ENCODE data around the gene STAT5A.

STAT5A gene

DNA sequence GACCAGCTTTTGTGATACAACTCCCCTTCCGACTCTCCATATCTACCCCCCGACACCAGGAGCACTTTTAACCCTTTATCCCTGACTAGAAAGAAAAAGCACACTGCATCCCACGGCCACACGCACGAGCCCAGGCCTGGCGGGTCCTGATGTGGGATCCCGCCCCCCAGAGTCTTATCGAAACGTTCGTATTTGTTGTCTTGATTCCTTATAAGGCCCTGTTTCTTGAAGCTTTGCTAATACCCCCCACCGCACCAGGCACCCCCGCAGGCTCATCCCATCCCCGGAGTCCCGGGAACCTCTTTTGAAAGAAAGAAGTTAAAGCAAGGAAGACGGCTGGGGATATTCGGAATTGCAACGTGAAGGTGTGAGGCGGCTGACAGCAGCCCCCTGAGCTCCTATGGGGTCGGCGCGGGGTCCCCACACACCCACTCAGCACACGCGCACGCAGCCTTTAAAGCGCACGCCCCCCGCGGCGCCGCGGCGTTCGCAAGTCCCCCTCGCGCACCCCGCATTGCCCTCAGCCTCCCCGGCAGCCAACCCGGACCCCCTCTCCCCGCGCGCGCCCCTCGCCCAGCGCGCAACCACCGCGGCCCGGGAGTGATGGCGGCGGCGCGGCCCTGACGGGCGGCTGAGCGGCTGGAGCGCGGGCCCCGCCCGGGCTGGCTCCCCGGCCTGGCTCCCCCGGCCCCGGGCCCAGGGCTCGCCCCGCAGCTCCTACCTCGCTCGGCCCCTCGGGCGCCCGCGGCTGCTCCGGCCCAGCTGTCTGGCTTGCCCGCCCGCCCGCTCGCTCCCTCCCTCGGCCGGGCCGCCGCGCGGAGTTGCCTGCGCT, 12.6 kb upstream of the STAT5A start (continued):
- TF ChIP-seq HOXC10 (CRISPR knock-in tag; IDR thresholded peaks at IDR 0.05) (no peak), ZBTB17 (tag by site-specific recombination; IDR thresholded peaks at IDR 0.05) (peak; percentile 47), ZNF221 (tag by site-specific recombination; IDR thresholded peaks at IDR 0.05; ENCODE audit: borderline replicate concordance) (no peak), ZNF274 (IDR thresholded peaks at IDR 0.05; ENCODE audit: low read length) (no peak), ZNF274 (tag by site-specific recombination; IDR thresholded peaks at IDR 0.05; ENCODE audit: borderline replicate concordance) (no peak), ZNF354C (tag by site-specific recombination; IDR thresholded peaks at IDR 0.05; ENCODE audit: borderline replicate concordance, low read depth) (no peak), ZNF704 (tag by site-specific recombination; IDR thresholded peaks at IDR 0.05) (no peak), ZXDB (tag by site-specific recombination; IDR thresholded peaks at IDR 0.05) (no peak), ZNF426 (tag by site-specific recombination; IDR thresholded peaks at IDR 0.05) (no peak), REPIN1 (tag by site-specific recombination; IDR thresholded peaks at IDR 0.05; ENCODE audit: low read depth) (no peak), ZNF488 (tag by site-specific recombination; IDR thresholded peaks at IDR 0.05) (no peak), ZNF555 (tag by site-specific recombination; conservative IDR thresholded peaks at IDR 0.05) (no peak), ZSCAN30 (tag by site-specific recombination; IDR thresholded peaks at IDR 0.05) (no peak), ZNF843 (tag by site-specific recombination; IDR thresholded peaks at IDR 0.05) (peak; percentile 19; the same call in 1 of the 2 replicates), ZNF140 (tag by site-specific recombination; IDR thresholded peaks at IDR 0.05) (no peak), ZNF792 (tag by site-specific recombination; IDR thresholded peaks at IDR 0.05) (no peak), ZNF513 (tag by site-specific recombination; IDR thresholded peaks at IDR 0.05) (no peak), ZFP69B (tag by site-specific recombination; IDR thresholded peaks at IDR 0.05) (0 out of 2 replicates have a peak, but pooled peaks have one; percentile 11), KLF17 (tag by site-specific recombination; IDR thresholded peaks at IDR 0.05) (0 out of 2 replicates have a peak, but pooled peaks have one; percentile 9), ZNF16 (tag by site-specific recombination; IDR thresholded peaks at IDR 0.05; ENCODE audit: low read depth) (no peak), ZNF785 (tag by site-specific recombination; IDR thresholded peaks at IDR 0.05) (no peak), ZNF660 (tag by site-specific recombination; IDR thresholded peaks at IDR 0.05) (0 out of 2 replicates have a peak, but pooled peaks have one; percentile 10), ZNF155 (tag by site-specific recombination; IDR thresholded peaks at IDR 0.05) (no peak), ZNF404 (tag by site-specific recombination; IDR thresholded peaks at IDR 0.05) (no peak), ZNF37A (tag by site-specific recombination; IDR thresholded peaks at IDR 0.05) (no peak), ZNF394 (tag by site-specific recombination; IDR thresholded peaks at IDR 0.05; ENCODE audit: borderline replicate concordance) (no peak), ZEB2 (tag by site-specific recombination; IDR thresholded peaks at IDR 0.05) (no peak)
- TF ChIP-seq, protein P1, sequence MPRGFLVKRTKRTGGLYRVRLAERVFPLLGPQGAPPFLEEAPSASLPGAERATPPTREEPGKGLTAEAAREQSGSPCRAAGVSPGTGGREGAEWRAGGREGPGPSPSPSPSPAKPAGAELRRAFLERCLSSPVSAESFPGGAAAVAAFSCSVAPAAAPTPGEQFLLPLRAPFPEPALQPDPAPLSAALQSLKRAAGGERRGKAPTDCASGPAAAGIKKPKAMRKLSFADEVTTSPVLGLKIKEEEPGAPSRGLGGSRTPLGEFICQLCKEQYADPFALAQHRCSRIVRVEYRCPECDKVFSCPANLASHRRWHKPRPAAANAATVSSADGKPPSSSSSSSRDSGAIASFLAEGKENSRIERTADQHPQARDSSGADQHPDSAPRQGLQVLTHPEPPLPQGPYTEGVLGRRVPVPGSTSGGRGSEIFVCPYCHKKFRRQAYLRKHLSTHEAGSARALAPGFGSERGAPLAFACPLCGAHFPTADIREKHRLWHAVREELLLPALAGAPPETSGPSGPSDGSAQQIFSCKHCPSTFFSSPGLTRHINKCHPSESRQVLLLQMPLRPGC (tag by site-specific recombination; IDR thresholded peaks at IDR 0.05) = no peak
- TF ChIP-seq, protein P2, sequence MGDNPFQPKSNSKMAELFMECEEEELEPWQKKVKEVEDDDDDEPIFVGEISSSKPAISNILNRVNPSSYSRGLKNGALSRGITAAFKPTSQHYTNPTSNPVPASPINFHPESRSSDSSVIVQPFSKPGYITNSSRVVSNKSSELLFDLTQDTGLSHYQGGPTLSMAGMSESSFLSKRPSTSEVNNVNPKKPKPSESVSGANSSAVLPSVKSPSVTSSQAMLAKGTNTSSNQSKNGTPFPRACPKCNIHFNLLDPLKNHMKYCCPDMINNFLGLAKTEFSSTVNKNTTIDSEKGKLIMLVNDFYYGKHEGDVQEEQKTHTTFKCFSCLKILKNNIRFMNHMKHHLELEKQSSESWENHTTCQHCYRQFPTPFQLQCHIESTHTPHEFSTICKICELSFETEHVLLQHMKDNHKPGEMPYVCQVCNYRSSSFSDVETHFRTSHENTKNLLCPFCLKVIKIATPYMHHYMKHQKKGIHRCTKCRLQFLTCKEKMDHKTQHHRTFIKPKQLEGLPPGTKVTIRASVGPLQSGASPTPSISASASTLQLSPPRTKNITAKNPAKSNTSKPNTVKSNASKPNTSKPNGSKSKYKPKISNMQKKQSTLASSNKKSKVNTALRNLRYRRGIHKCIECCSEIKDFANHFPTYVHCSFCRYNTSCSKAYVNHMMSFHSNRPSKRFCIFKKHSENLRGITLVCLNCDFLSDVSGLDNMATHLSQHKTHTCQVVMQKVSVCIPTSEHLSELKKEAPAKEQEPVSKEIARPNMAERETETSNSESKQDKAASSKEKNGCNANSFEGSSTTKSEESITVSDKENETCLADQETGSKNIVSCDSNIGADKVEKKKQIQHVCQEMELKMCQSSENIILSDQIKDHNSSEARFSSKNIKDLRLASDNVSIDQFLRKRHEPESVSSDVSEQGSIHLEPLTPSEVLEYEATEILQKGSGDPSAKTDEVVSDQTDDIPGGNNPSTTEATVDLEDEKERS (tag by site-specific recombination; IDR thresholded peaks at IDR 0.05) = no peak
- TF ChIP-seq, protein P3, sequence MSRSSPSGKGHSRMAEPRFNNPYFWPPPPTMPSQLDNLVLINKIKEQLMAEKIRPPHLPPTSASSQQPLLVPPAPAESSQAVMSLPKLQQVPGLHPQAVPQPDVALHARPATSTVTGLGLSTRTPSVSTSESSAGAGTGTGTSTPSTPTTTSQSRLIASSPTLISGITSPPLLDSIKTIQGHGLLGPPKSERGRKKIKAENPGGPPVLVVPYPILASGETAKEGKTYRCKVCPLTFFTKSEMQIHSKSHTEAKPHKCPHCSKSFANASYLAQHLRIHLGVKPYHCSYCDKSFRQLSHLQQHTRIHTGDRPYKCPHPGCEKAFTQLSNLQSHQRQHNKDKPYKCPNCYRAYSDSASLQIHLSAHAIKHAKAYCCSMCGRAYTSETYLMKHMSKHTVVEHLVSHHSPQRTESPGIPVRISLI (tag by site-specific recombination; IDR thresholded peaks at IDR 0.05) = no peak
